Activated gamma-delta T cell treated with Interleukin-2 at 50 U/mL for 16 hours (primary cell): ENCODE measurements around the gene ARF4.
A peak's percentile ranks its signal among the peaks of the same experiment; 100 is the strongest.
"Not testable (repeated sequence)": the region's sequence is repeated elsewhere in the genome, so short reads cannot be mapped to it uniquely, and the experiment has no call there.

Source experiments
- DNase-seq: peaks from one replicate; pipeline ENCODE4 v3.0.0-alpha.2; 2020

The ARF4 gene

GRCh38 chr3:57597127-57597923 is at the start of gene ARF4:
ARF4 (minus strand) TSS chr3:57597344; CDS start chr3:57597140, 204 bp downstream.
- DNase-seq, result peak; percentile 99

GRCh38 chr3:57646723-57647122 is 49.6 kb upstream of the ARF4 start:
- no peak for DNase-seq

GRCh38 chr3:57644740-57645139 is 47.6 kb upstream of the ARF4 start:
- DNase-seq, result no peak

- DNase-seq, result no peak
These were observed 40.2 kb upstream of the ARF4 start for GRCh38 chr3:57637391-57637790.

DNA sequence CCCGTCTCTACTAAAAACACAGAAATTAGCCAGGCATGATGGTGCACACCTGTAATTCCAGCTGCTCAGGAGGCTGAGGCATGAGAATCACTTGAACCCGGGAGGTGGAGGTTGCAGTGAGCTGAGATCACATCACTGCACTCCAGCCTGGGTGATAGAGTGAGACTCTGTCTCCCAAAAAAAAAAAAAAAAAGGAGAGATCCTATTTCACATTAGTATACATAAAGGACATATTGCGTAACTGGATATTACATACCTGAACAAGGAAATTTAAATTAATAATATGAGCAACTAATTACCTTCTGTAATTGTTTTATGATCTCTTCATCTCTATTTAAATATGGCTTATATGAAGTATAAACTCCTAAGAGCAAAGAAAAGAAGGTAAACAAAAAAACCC is 37.1 kb upstream of the ARF4 start:
- DNase-seq, result not testable (repeated sequence)

- no peak for DNase-seq
These were observed 30.8 kb upstream of the ARF4 start for GRCh38 chr3:57627976-57628375.

DNA sequence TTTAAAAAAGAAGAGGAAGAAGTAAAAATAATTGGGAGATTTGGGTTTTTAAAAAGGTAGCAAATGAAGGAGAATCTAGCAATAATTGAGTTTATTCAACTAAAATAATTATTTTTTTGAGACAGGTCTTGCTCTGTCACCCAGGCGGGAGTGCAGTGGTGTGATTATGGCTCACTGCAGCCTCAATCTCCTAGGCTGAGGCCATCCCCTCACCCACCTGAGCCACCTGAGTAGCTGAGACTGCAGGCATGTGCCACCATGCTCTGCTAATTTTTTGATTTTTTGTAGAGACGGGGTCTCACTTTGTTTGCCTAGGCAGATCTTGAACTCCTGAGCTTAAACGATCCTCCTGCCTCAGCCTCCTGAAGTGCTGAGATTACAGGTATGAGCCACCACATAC is 27.7 kb upstream of the ARF4 start:
- DNase-seq, result no peak

- no peak for DNase-seq
These were observed 25.2 kb upstream of the ARF4 start for GRCh38 chr3:57622362-57622761.

- no peak for DNase-seq
These were observed 20.6 kb upstream of the ARF4 start for GRCh38 chr3:57617739-57618138.

DNA sequence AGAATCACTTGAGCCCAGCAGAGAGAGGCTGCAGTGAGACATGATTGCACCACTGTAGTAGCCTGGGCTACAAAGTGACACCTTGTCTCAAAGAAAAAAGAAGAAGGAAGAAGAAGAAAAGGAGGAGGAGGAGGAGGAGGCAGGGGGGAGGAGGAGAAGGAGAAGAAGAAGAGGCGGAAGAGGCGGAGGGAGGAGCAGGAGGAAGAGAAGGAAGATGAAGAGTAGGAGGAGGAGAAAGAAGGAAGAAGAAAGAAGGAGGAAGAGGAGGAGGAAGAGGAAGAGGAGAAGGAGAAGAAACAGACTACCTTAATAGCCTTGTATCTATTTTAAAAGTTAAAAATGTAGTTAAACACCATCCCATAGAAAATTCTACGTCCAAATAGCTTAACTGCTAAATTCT is 19.1 kb upstream of the ARF4 start:
- DNase-seq, result no peak

GRCh38 chr3:57611870-57612269 is 14.7 kb upstream of the ARF4 start:
- DNase-seq, result not testable (repeated sequence)

DNA sequence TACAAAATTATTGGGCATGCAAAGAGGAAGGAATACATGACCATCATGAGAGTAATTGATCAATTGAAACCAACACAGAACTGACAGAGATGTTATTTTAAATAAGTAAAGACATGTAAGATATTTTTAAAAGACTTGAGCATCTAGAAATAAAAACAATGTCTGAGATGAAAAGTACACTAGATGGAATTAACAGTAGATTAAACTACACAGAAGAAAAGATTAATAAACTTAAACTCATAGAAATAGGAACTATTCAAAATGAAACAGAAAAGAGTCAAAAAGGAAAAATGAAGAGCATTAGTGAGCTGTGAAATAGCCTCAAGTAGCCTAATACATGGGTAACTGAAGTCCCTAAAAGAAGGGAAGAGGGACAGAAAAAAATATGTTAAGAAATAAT is 8.5 kb upstream of the ARF4 start:
- DNase-seq, result no peak

GRCh38 chr3:57604971-57605370 is 7.8 kb upstream of the ARF4 start:
- DNase-seq, result no peak

DNA sequence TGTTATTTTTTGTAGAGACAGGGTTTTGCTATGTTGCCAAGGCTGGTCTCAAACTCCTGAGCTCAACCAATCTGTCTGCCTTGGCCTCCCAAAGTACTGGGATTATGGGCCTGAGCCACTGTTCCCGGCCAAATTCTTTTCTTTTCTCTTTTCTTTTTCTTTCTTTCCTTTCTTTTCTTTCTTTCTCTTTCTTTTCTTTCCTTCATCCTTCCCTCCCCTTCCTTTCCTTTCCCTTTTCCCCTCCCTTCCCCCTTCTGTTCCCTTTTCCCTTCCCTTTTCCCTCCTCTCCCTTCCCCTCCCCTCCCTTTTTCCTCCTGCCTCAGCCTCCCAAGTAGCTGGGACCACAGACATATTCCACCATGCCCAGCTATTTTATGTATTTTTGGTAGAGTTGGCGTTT is 3.1 kb upstream of the ARF4 start:
- no peak for DNase-seq

- no peak for DNase-seq
These were observed 1.7 kb upstream of the ARF4 start for GRCh38 chr3:57598765-57599360.

DNA sequence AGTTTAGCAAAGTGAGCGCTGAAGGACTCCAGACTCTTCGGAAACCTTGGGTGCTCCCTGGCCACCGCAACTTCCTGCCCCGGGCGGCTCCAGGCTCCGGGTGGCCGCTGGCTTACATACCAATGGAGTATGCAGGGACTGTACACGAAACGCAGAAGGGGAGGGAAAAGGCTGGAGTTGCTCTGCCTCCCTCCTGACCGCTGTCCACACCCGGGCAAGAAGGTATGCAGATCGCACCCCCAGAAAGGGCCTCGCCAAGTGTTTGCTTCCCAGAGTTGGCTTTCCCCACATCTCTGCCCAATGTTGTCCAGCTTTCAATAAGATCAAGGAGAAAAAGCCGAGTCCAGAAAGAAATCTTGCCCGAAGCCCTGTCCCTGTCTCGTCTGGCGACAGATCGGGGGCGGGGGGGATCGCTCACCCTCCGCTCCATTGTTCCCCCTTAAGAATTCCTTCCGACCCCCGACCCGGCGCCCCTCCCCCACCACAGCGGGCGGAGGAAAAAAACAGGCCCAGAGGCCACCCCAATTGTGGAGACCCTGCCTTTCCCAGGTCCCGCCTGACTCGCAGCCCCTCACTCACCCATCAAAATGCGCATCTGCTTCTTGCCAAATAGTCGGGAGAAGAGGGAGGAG is 533 bp downstream of the ARF4 start:
- peak; percentile 54 for DNase-seq

- no peak for DNase-seq
These were observed 2.6 kb downstream of the ARF4 start for GRCh38 chr3:57594576-57594975.

DNA sequence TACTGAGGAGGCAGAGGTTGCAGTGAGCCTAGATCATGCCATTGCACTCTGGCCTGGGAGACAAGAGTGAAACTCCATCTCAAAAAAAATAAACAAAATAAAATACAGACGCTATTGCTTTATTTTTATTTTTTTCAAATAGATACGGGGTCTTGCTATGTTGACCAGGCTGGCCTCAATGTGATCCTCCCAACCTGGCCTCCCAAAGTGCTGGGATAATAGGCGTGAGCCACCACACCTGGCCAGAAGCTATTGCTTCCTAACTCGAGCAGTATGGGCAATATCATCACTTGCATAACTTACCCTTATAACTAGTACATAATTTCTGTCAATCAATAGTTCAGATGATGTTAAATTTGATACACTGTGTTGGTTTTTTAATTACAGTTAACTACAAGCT is 3.0 kb downstream of the ARF4 start:
- DNase-seq, result no peak

GRCh38 chr3:57592306-57592705 is 4.8 kb downstream of the ARF4 start:
- no peak for DNase-seq

GRCh38 chr3:57587905-57588304 is 9.2 kb downstream of the ARF4 start:
- no peak for DNase-seq

GRCh38 chr3:57586778-57587177 is 10.4 kb downstream of the ARF4 start:
- no peak for DNase-seq

GRCh38 chr3:57583544-57583943 is 13.6 kb downstream of the ARF4 start:
- no peak for DNase-seq

GRCh38 chr3:57582474-57583168 is 14.5 kb downstream of the ARF4 start:
- no peak for DNase-seq

DNA sequence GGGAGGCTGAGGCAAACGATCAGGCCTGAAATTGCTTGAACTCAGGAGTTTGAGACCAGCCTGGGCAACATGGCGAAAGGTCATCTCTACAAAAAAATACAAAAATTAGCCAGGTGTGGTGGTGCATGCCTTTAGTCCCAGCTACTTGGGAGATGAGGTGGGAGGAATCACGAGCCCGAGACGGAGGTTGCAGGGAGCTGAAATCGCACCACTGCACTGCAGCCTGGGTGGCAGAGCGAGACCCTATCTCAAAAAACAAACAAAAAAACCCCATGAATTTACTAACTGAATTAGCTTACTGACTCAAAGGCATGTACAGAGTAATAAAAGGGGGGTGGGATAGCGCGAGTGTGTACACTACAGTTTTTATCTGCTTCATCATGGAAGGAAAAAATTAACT is 19.3 kb downstream of the ARF4 start:
- DNase-seq, result no peak
